Left lobe of liver (tissue), 2 donors: ENCODE measurements around the gene CSGALNACT2. TPM values are rescaled to one million over a fixed set of nuclear protein-coding genes. Genes with fewer than 3 reads are reported as not detected.

Experiments
- ATAC-seq: fragments of 200-7000 bp; cut with Tn5 transposase; one replicate; pipeline ENCODE4 v1.9.1; 2020; ENCODE audit warnings: mild to moderate bottlenecking, moderate library complexity
- DNase-seq: peaks from one replicate; pipeline ENCODE4 v3.0.0-alpha.2; 2020; ENCODE audit warnings: low spot score
- total RNA-seq: library from RNA; stranded (reverse); gene quantifications from one replicate; pipeline ENCODE4 v1.2.1, GENCODE V29; 2021
- donor health status: DM: no; HTN: no; CAD: no; lungs with moderate emphysema.
- donor health status: DM: no; HTN: yes; CAD: no.

The CSGALNACT2 gene
- total RNA-seq, 1 donor from 2014 or later, result 5.5 TPM

DNA sequence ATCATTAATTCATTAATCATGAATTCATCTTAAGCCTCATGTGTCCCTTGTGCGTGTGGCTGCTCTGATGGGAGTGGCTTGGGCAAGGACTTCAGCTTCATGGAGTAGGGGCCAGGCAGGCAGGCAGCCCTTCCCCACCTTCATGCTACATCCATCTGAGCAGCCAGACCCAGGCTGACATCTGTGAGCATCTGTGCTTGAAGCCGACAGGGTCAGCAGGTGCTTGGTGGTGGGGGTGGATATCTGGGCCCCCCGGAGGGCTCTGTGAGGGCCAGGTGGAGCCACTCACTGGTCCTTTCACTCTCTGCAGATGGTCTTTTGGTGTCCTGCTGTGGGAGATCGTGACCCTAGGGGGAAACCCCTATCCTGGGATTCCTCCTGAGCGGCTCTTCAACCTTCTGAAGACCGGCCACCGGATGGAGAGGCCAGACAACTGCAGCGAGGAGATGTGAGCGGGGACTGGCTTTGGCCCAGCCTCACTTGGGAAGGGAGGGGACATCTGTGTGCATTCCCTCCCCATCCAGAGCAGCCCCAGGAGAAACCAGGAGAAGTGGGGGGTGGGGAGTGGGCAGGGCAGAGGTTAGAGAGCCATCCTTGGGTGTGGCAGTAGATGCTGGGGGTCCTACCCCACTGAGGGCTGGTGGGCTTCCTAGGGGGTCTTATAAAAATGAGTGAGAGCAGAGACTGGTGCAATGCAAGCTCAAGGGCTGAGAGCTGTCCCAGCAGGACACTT is 14.7 kb upstream of the CSGALNACT2 start:
- DNase-seq (peak; percentile 31), ATAC-seq (no peak)

DNA sequence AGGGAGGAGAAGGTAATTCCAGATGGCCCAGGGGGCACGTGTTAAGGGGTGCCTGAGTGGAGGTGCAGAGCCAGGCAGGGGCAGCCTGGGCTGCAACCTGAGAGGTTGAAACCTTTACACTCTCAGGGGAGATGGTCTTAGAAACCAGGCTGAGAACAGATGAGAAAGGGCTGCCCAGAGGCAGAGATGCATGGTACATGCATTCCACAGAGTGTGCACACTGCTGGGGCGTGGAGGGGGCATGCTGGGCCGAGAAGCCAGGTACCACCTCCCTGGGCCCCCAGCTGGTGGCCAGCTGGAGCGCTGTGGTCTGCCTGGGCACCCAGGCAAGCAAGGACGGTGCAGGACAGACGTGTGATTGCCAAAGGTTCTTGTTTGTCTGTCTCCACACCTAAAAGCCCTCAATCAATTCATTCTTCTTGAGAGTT is 14.1 kb upstream of the CSGALNACT2 start:
- ATAC-seq (no peak), DNase-seq (peak; percentile 26)

DNA sequence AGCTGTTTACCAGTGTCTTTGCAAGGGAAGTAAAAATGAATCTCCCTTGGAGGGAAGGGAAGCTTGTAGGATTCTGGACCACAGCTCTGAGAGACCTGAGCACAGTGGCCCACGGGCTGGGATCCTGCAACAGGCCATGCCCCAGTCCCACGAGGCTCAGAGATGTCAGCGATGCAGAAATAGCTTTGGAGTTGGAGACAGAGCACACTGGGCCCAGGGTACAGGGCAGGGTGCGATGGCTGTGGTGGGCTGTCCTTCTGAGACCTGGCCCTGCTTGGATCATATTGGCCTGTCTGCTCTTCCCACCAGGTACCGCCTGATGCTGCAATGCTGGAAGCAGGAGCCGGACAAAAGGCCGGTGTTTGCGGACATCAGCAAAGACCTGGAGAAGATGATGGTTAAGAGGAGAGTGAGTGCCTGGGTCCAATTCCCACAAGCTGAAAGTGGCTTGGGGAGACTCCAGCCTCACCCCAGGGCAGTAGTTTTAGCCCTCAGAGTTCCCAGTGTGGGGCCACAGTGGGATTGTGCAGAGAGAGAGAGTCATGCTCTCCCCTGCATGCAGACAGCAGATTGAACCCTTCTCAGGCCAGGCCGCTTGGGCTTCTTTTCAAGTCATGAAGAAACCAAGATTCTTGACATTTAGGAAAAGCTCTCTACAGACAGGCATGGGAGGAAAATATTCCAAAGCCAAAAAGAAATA is 13.5 kb upstream of the CSGALNACT2 start:
- peak; percentile 16 for DNase-seq
- no peak for ATAC-seq

DNA sequence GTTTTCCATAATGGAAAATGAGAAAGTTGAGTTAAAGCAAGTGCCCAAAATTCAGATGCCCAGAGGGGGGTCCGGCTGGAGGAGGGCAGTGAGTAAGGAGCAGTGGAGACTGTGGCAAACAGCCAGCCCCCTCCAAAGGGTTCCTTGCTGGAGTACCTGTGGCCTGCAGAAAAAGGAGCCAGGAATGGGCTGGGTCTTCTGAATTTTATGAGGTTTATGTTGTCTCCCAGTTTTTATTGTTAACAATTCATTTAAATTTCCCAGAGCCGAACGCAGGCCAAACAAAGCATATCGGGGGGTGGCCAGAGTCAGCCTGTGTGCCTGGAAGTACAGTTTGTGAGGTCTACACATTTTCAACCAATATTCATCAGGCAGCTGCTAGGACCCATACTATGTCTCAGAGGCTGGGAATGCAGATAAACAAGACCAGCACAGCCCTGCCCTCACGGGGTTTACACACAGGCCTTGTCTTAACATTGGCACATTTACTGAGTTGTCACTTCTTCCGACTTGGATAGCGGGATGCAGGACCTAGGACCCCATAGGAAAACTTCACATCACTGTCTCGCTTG is 12.9 kb upstream of the CSGALNACT2 start:
- no peak for ATAC-seq
- DNase-seq, result peak; percentile 23

GRCh38 chr10:43125881-43126731 is 12.1 kb upstream of the CSGALNACT2 start:
- DNase-seq (peak; percentile 29), ATAC-seq (no peak)

GRCh38 chr10:43126759-43127424 is 11.4 kb upstream of the CSGALNACT2 start:
- ATAC-seq (no peak), DNase-seq (peak; percentile 31)

- DNase-seq (no peak), ATAC-seq (no peak)
Measured at GRCh38 chr10:43127442-43127841, 10.8 kb upstream of the CSGALNACT2 start.

DNA sequence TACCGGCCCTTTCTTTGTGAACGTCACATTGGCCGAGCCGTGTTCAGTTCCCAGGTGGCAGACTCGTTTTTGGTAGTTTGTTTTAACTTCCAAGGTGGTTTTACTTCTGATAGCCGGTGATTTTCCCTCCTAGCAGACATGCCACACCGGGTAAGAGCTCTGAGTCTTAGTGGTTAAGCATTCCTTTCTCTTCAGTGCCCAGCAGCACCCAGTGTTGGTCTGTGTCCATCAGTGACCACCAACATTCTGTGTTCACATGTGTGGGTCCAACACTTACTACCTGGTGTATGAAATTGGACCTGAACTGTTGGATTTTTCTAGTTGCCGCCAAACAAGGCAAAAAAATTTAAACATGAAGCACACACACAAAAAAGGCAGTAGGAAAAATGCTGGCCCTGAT is 9.9 kb upstream of the CSGALNACT2 start:
- ATAC-seq (no peak), DNase-seq (no peak)

DNA sequence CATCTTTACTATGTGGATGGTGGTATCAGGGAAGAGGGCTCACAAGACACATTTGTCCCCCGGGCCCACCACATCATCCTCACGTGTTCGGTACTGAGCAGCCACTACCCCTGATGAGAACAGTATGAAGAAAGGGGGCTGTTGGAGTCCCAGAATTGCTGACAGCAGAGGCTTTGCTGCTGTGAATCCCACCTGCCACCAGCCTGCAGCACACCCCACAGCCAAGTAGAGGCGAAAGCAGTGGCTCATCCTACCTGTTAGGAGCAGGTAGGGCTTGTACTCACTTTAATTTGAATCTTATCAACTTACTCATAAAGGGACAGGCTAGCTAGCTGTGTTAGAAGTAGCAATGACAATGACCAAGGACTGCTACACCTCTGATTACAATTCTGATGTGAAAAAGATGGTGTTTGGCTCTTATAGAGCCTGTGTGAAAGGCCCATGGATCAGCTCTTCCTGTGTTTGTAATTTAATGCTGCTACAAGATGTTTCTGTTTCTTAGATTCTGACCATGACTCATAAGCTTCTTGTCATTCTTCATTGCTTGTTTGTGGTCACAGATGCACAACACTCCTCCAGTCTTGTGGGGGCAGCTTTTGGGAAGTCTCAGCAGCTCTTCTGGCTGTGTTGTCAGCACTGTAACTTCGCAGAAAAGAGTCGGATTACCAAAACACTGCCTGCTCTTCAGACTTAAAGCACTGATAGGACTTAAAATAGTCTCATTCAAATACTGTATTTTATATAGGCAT is 9.1 kb upstream of the CSGALNACT2 start:
- peak; percentile 28 for DNase-seq
- no peak for ATAC-seq

DNA sequence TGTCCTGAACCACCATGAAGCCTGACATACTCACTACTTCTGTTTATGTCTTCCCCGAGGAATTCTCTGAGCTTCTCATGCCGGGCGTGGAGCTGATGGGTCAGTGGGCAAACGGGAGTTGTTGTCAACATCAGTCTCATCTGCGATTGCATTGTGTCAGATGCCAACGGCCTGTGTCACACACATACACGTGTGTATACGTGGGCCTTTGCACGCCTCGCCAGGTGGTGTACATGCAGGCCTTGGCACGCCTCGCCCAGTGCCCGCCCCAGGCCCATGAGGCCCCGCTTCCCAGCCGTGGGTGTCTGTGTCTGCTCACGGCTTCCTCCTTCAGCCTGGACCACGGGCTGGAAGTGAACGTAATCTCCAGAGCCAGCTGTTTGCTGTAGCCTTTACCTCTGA is 7.5 kb upstream of the CSGALNACT2 start:
- no peak for DNase-seq
- ATAC-seq, result no peak

DNA sequence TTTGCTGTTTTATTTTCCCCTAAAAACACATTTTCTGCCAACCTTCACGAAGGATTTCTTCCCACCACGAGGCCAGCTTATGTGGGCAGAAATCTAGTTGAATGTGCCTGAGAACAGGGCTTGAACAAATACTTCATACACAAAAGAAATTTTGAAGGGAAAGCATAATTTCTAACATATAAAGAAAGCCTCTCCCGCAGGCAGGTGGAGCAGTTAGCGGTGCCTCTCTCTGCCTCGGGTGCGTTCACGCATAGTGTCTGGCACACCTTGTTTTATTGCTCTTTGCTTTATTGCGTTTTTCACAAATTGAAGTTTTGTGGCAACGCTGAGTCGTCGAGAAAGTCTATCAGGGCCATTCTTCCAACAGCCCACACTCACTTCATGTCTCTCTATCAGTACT is 7.0 kb upstream of the CSGALNACT2 start:
- ATAC-seq (no peak), DNase-seq (no peak)

GRCh38 chr10:43131906-43132305 is 6.3 kb upstream of the CSGALNACT2 start:
- ATAC-seq, result no peak
- DNase-seq, result no peak

- DNase-seq, result no peak
- no peak for ATAC-seq
Measured at GRCh38 chr10:43132867-43133787, 5.1 kb upstream of the CSGALNACT2 start.

DNA sequence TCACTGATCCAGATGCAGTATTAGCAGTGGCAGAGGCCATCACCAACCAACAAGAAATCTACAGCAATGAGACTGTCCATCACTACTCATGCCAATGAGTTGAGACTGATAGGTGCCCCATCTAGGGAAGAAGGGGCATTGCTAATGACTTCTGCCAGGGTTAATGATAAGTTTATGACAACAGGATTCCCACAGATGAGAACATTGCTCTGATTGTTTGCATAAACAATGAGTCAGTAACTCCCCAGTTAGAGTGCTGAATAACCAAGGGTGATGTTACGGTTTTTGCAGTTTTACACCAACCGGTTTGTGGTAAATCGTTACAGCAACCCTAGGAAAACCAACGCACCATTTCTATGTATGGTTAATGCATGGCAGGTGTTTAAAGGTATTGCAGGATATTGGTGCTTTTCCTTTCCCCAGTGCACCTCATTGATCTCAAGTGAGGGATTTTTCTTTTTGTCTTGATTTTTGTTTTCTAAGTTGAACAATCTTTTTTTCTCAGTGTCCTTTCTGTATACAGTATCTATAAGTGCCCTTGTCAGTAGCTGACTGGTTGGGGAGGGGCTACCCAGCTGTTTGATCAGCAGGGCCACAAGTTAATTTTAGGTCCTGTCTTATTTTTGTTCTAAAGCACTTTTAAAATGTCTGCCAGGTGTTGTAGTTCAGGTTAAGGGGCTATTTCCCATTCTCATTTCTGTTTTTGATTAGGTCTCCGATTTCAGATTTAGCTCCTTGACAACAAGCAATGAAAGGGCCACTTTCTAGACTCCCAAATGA is 3.9 kb upstream of the CSGALNACT2 start:
- DNase-seq (no peak), ATAC-seq (no peak)

- no peak for DNase-seq
- no peak for ATAC-seq
Measured at GRCh38 chr10:43135064-43135463, 3.2 kb upstream of the CSGALNACT2 start.

- no peak for DNase-seq
- no peak for ATAC-seq
Measured at GRCh38 chr10:43135656-43136055, 2.6 kb upstream of the CSGALNACT2 start.

DNA sequence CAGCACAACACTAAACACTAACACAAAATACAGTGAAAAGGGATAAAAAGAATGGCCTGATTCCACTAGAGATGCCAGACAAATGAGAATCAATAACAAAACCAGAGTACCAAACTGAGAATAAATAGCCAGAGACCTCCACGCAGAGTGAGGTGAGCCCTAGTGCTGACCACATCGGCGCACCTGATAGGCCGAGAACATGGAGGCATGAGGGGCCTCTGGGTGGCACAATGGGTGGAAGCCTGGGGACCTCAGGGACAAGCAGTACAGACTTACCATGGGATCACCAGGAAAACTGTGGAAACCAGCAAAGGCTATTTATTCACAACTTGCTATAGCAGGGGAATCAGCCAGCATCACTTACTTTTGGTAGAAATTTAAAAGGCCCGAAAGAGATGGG is 1.8 kb upstream of the CSGALNACT2 start:
- DNase-seq (no peak), ATAC-seq (no peak)
